HG03139 (cell line): ENCODE measurements around the gene EMP2.
"Not testable (repeated sequence)": the region's sequence is repeated elsewhere in the genome, so short reads cannot be mapped to it uniquely, and the experiment has no call there.

Experiments used
- ATAC-seq: cut with Tn5 transposase; IDR thresholded peaks from one replicate; pipeline ENCODE4 v1.9.1; 2021; ENCODE audit not compliant: unreplicated experiment

EMP2 gene

GRCh38 chr16:10578474-10579316, 1.7 kb downstream of the EMP2 start:
- no peak for ATAC-seq

GRCh38 chr16:10577305-10578202, 2.8 kb downstream of the EMP2 start:
- ATAC-seq: no peak

- no peak for ATAC-seq
These were observed 3.8 kb downstream of the EMP2 start for GRCh38 chr16:10576390-10577304.

GRCh38 chr16:10575506-10576130, 4.8 kb downstream of the EMP2 start:
- no peak for ATAC-seq

- ATAC-seq: no peak
These were observed 7.8 kb downstream of the EMP2 start for GRCh38 chr16:10572611-10573010.

GRCh38 chr16:10571354-10571753, 9.0 kb downstream of the EMP2 start:
- ATAC-seq: no peak

- no peak for ATAC-seq
These were observed 10.8 kb downstream of the EMP2 start for GRCh38 chr16:10569621-10570020.

GRCh38 chr16:10566613-10567012, 13.8 kb downstream of the EMP2 start:
- ATAC-seq: no peak

- no peak for ATAC-seq
These were observed 15.2 kb downstream of the EMP2 start for GRCh38 chr16:10565167-10565566.

- ATAC-seq: no peak
These were observed 15.8 kb downstream of the EMP2 start for GRCh38 chr16:10564591-10564990.

GRCh38 chr16:10562361-10562899, 18.0 kb downstream of the EMP2 start:
- no peak for ATAC-seq

GRCh38 chr16:10561425-10561824, 19.0 kb downstream of the EMP2 start:
- no peak for ATAC-seq

- ATAC-seq: no peak
These were observed 19.4 kb downstream of the EMP2 start for GRCh38 chr16:10561001-10561400.

- not testable (repeated sequence) for ATAC-seq
These were observed 20.6 kb downstream of the EMP2 start for GRCh38 chr16:10559792-10560191.

GRCh38 chr16:10558746-10559641, 21.4 kb downstream of the EMP2 start:
- no peak for ATAC-seq

- no peak for ATAC-seq
These were observed 22.1 kb downstream of the EMP2 start for GRCh38 chr16:10558305-10558704.

GRCh38 chr16:10557750-10558149, 22.6 kb downstream of the EMP2 start:
- no peak for ATAC-seq

- no peak for ATAC-seq
These were observed 24.2 kb downstream of the EMP2 start for GRCh38 chr16:10556236-10556635.

- ATAC-seq: no peak
These were observed 25.8 kb downstream of the EMP2 start for GRCh38 chr16:10554569-10554968.
